Astrocyte of the cerebellum (primary cell): Measurements from ENCODE around the gene APP.

ENCODE experiments used
- DNase-seq: peaks from one replicate; pipeline ENCODE4 v3.0.0-alpha.2; 2011; ENCODE audit warnings: low read depth
- H3K4me3 ChIP-seq: 2 replicates; pipeline ENCODE4 v1.5.1; 2011; ENCODE audit warnings: mild to moderate bottlenecking, low read depth, low read length, moderate library complexity
- CTCF ChIP-seq: IDR thresholded peaks from 2 replicates; pipeline ENCODE4 v1.5.1; 2012; ENCODE audit warnings: low read length, low read depth, moderate library complexity, mild to moderate bottlenecking; ENCODE audit errors: missing control alignments
- in situ Hi-C: cut with HindIII; loops from 2 replicates; pipeline ENCODE4 v1.10.0; 2017; ENCODE audit warnings: low sequenced_read_pairs

The APP gene

GRCh38 chr21:26177746-26178426, 7.3 kb upstream of the APP start:
- in situ Hi-C loops, result no loop called here
- DNase-seq, result no peak
- H3K4me3 ChIP-seq, result no peak overlapping the region
- TF ChIP-seq CTCF, result no peak

- in situ Hi-C loops, result no loop called here
- no peak overlapping the region for H3K4me3 ChIP-seq
- TF ChIP-seq CTCF, result no peak
- DNase-seq, result no peak
Observed at GRCh38 chr21:26177187-26177586, 6.6 kb upstream of the APP start.

GRCh38 chr21:26171258-26172100, 909 bp upstream of the APP start:
- no peak for DNase-seq
- in situ Hi-C loops, result no loop called here

GRCh38 chr21:26169611-26170470, 729 bp downstream of the APP start:
- DNase-seq, result peak; percentile 35
- H3K4me3 ChIP-seq, result peak overlapping the region; percentile 92
- in situ Hi-C loops, result loop anchor here (5.0 kb wide), 1 partner anchor 43 kb away; no protein-coding TSS in a partner anchor

More at GRCh38 chr21:26171258-26172100, 909 bp upstream of the APP start:
- H3K4me3 ChIP-seq, result peak overlapping the region; percentile 92
- no peak for TF ChIP-seq CTCF

GRCh38 chr21:26169061-26169610, 1.4 kb downstream of the APP start:
- peak; percentile 55 for DNase-seq
- in situ Hi-C loops, result loop anchor here (5.0 kb wide), 1 partner anchor 42 kb away; no protein-coding TSS in a partner anchor
- peak; percentile 61 for TF ChIP-seq CTCF
- H3K4me3 ChIP-seq, result peak overlapping the region; percentile 92

More at GRCh38 chr21:26169611-26170470, 729 bp downstream of the APP start:
- no peak for TF ChIP-seq CTCF
